IMR-90 (cell line): ENCODE results near the gene ROR2. TPM values are rescaled to one million over a fixed set of nuclear protein-coding genes. Genes with fewer than 3 reads are reported as not detected.

ENCODE experiments used
- ATAC-seq: fragments of 200-7000 bp; cut with Tn5 transposase; 2 replicates; pipeline ENCODE4 v1.9.1; 2020; ENCODE audit warnings: low read depth, mild to moderate bottlenecking, moderate library complexity
- BruUV-seq: library from RNA; stranded (reverse); fragments of 400-500 nt; replicated peaks from 2 replicates; lab custom pipeline; 2021; lab: Mats Ljungman, UMichigan
- CTCF ChIA-PET: fragments of 300-600 bp; formaldehyde crosslinking; extraction: SDS; loops from one replicate; lab custom pipeline; 2021; ENCODE audit warnings: antibody characterized with exemption; lab: Yijun Ruan, JAX
- POLR2A ChIA-PET: fragments of 300-600 bp; sonication (Branson Sonifier 250); formaldehyde crosslinking; loops from one replicate; lab custom pipeline; 2022; ENCODE audit warnings: antibody characterized with exemption; ENCODE audit not compliant: unreplicated experiment; lab: Charles Lee
- DNase-seq: peaks from one replicate; pipeline ENCODE4 v3.0.0; 2013
- H2AFZ ChIP-seq: replicated peaks from 2 replicates; pipeline ENCODE3; 2013; ENCODE audit warnings: low read length, mild to moderate bottlenecking; ENCODE audit not compliant: poor library complexity
- H2AK5ac ChIP-seq: 2 replicates; pipeline ENCODE4 v1.6.1; 2013; ENCODE audit warnings: low read depth, low read length, inconsistent platforms
- H2AK9ac ChIP-seq: replicated peaks from 2 replicates; pipeline ENCODE3; 2013; ENCODE audit warnings: mild to moderate bottlenecking, low read depth, low read length, moderate library complexity; ENCODE audit not compliant: poor library complexity
- H2BK120ac ChIP-seq: 2 replicates; pipeline ENCODE4 v1.6.1; 2013; ENCODE audit warnings: low read depth, low read length, inconsistent platforms
- H2BK15ac ChIP-seq: 3 replicates; pipeline ENCODE4 v1.6.1; 2013; ENCODE audit warnings: low read depth, low read length, inconsistent platforms
- H2BK20ac ChIP-seq: 2 replicates; pipeline ENCODE4 v1.6.1; 2013; ENCODE audit warnings: low read depth, mild to moderate bottlenecking, inconsistent platforms, low read length, moderate library complexity
- H2BK5ac ChIP-seq: 2 replicates; pipeline ENCODE4 v1.6.1; 2013; ENCODE audit warnings: mild to moderate bottlenecking, low read depth, low read length, inconsistent platforms; ENCODE audit not compliant: poor library complexity, severe bottlenecking
- H3K14ac ChIP-seq: replicated peaks from 2 replicates; pipeline ENCODE4 v1.6.1; 2013; ENCODE audit warnings: low read depth, low read length, inconsistent platforms
- H3K18ac ChIP-seq: 2 replicates; pipeline ENCODE4 v1.6.1; 2013; ENCODE audit warnings: low read depth, low read length, control low read depth
- H3K23ac ChIP-seq: 2 replicates; pipeline ENCODE4 v1.6.1; 2013; ENCODE audit warnings: low read depth, low read length, inconsistent platforms
- H3K27ac ChIP-seq: 2 replicates; pipeline ENCODE4 v1.5.1; 2013; ENCODE audit warnings: mild to moderate bottlenecking, control low read depth, low read length; ENCODE audit not compliant: insufficient read depth
- H3K27me3 ChIP-seq: 2 replicates; pipeline ENCODE4 v1.6.1; 2013; ENCODE audit warnings: low read length; ENCODE audit not compliant: control insufficient read depth, insufficient read depth
- H3K36me3 ChIP-seq: 2 replicates; pipeline ENCODE4 v1.6.1; 2013; ENCODE audit warnings: low read length, mixed read lengths; ENCODE audit not compliant: control insufficient read depth, insufficient read depth
- H3K4ac ChIP-seq: 2 replicates; pipeline ENCODE4 v1.6.1; 2013; ENCODE audit warnings: low read depth, low read length, inconsistent platforms
- H3K4me1 ChIP-seq: 2 replicates; pipeline ENCODE4 v1.6.1; 2013; ENCODE audit warnings: low read length, mixed read lengths; ENCODE audit not compliant: control insufficient read depth, insufficient read depth
- H3K4me2 ChIP-seq: 2 replicates; pipeline ENCODE4 v1.6.1; 2013; ENCODE audit warnings: low read depth, mild to moderate bottlenecking, control low read depth, low read length, moderate library complexity
- H3K4me3 ChIP-seq: 2 replicates; pipeline ENCODE4 v1.5.1; 2013; ENCODE audit warnings: low read depth, mild to moderate bottlenecking, control low read depth, low read length, moderate library complexity; ENCODE audit not compliant: insufficient read depth
- H3K56ac ChIP-seq: 2 replicates; pipeline ENCODE4 v1.6.1; 2013; ENCODE audit warnings: low read length, inconsistent platforms; ENCODE audit not compliant: insufficient read depth; ENCODE audit errors: extremely low read depth
- H3K79me1 ChIP-seq, 2 experiments: 2 replicates each; pipeline ENCODE4 v1.6.1; 2013; ENCODE audit warnings: low read length in 2 of 2, inconsistent platforms in 1 of 2, low read depth in 1 of 2
- H3K9ac ChIP-seq: 2 replicates; pipeline ENCODE4 v1.6.1; 2013; ENCODE audit warnings: low read depth, low read length, control low read depth
- H3K9me1 ChIP-seq: 2 replicates; pipeline ENCODE4 v1.6.1; 2013; ENCODE audit warnings: low read length, inconsistent platforms; ENCODE audit not compliant: insufficient read depth
- H3K9me3 ChIP-seq: 2 replicates; pipeline ENCODE4 v1.6.1; 2013; ENCODE audit warnings: low read length; ENCODE audit not compliant: control insufficient read depth, insufficient read depth
- H4K20me1 ChIP-seq: 2 replicates; pipeline ENCODE4 v1.6.1; 2013; ENCODE audit warnings: low read length, inconsistent platforms; ENCODE audit not compliant: insufficient read depth
- H4K5ac ChIP-seq: 2 replicates; pipeline ENCODE4 v1.6.1; 2013; ENCODE audit warnings: mild to moderate bottlenecking, low read depth, low read length, control low read depth
- H4K8ac ChIP-seq, 2 experiments: 2 replicates each; pipeline ENCODE4 v1.6.1; 2013; ENCODE audit warnings: low read depth in 2 of 2, low read length in 2 of 2, control low read depth in 1 of 2, inconsistent platforms in 1 of 2
- H4K91ac ChIP-seq: 2 replicates; pipeline ENCODE4 v1.6.1; 2013; ENCODE audit warnings: low read depth, low read length, inconsistent platforms; ENCODE audit not compliant: insufficient read depth
- BHLHE40 ChIP-seq: fragments of 150-350 bp; IDR thresholded peaks from 2 replicates; pipeline ENCODE4 v1.6.1; 2016; ENCODE audit warnings: mild to moderate bottlenecking, low read depth, low read length
- CEBPB ChIP-seq: IDR thresholded peaks from 2 replicates; pipeline ENCODE4 v1.6.1; 2012; ENCODE audit warnings: low read depth, low read length, improper control_type of control experiment
- MAFK ChIP-seq: IDR thresholded peaks from 2 replicates; pipeline ENCODE4 v1.6.1; 2012; ENCODE audit warnings: low read depth, low read length, improper control_type of control experiment
- MXI1 ChIP-seq: IDR thresholded peaks from 2 replicates; pipeline ENCODE4 v1.6.1; 2012; ENCODE audit warnings: low read depth, mild to moderate bottlenecking, low read length, moderate library complexity, borderline replicate concordance
- RAD21 ChIP-seq: IDR thresholded peaks from 2 replicates; pipeline ENCODE4 v1.6.1; 2012; ENCODE audit warnings: low read length, improper control_type of control experiment
- WGBS, 2 experiments: methylation state at CpG; one replicate each; pipeline versions ENCODE4 v1.1.5 to v1.1.7; 2013; ENCODE audit warnings: missing lambda C conversion rate in 2 of 2; ENCODE audit not compliant: insufficient read length in 1 of 2; ENCODE audit errors: extremely low coverage in 2 of 2; 5-methylcytosine and 5-hydroxymethylcytosine counted together
- dilution Hi-C: fragments of 300-500 bp; cut with HindIII; formaldehyde crosslinking; loops from one replicate; pipeline ENCODE4 v1.14.3; 2018; ENCODE audit warnings: low sequenced_read_pairs; ENCODE audit not compliant: unreplicated experiment
- in situ Hi-C: fragments of 300-500 bp; cut with MboI; formaldehyde crosslinking; loops from 3 replicates; pipeline ENCODE4 v1.14.3; 2019; ENCODE audit warnings: low sequenced_read_pairs, inconsistent platforms, mixed read lengths
- intact Hi-C: fragments of 100-400 bp; cut with micrococcal nuclease; formaldehyde crosslinking; loops from 2 replicates; pipeline ENCODE4 v1.10.0; 2022
- polyA plus RNA-seq, 3 experiments: library from polyadenylated mRNA; depleted of rRNA; stranded (reverse); fragments of >200 nt; gene quantifications; 2 replicates each; pipeline ENCODE4 v1.2.3, GENCODE V29; 2012; ENCODE audit warnings: low replicate concordance in 1 of 3
- total RNA-seq: library from RNA; depleted of rRNA; stranded (reverse); fragments of >200 nt; gene quantifications from 2 replicates; pipeline ENCODE4 v1.2.3, GENCODE V29; 2012
- TF ChIP-seq, protein P1 (sequence below): fragments of 150-350 bp; IDR thresholded peaks from 2 replicates; pipeline ENCODE4 v1.6.1; 2016; ENCODE audit warnings: low read depth, mild to moderate bottlenecking, low read length, moderate library complexity, borderline replicate concordance
- TF ChIP-seq, protein P2 (sequence below): fragments of 150-350 bp; IDR thresholded peaks from 2 replicates; pipeline ENCODE4 v1.6.1; 2017; ENCODE audit warnings: mild to moderate bottlenecking, antibody characterized with exemption, low read length, low read depth

Gene ROR2
- total and polyA plus RNA-seq, 2 of the 4 experiments (the other 2 are of a cell fraction) = 2.3 to 4.8 TPM

- Histone ChIP-seq H3K36me3 (no peaks in the 10 kb centered on the region), H3K23ac (no peak overlapping the region), H2AK9ac (no peak overlapping the region), H3K14ac (no peak overlapping the region), H2AFZ (no peak overlapping the region), H4K91ac (no peak overlapping the region), H3K56ac (no peak overlapping the region), H4K8ac (no peak overlapping the region), H3K18ac (no peak overlapping the region), H3K27ac (no peak overlapping the region), H3K79me1 (no peaks in the 10 kb centered on the region), H3K9me1 (no peaks in the 10 kb centered on the region), H2AK5ac (no peak overlapping the region), H4K20me1 (no peaks in the 10 kb centered on the region), H3K27me3 (peaks cover 4% of the 10 kb centered on the region), H2BK20ac (no peak overlapping the region), H3K4me2 (no peak overlapping the region), H4K5ac (no peak overlapping the region), H3K4ac (no peak overlapping the region), H3K9me3 (no peaks in the 10 kb centered on the region), H3K4me1 (no peaks in the 10 kb centered on the region), H3K9ac (no peak overlapping the region), H2BK5ac (no peak overlapping the region), H2BK15ac (no peak overlapping the region), H3K4me3 (no peak overlapping the region), H2BK120ac (no peak overlapping the region)
- no peak for DNase-seq
- TF ChIP-seq CEBPB = no peak
- TF ChIP-seq MXI1 = no peak
- TF ChIP-seq, protein P1, sequence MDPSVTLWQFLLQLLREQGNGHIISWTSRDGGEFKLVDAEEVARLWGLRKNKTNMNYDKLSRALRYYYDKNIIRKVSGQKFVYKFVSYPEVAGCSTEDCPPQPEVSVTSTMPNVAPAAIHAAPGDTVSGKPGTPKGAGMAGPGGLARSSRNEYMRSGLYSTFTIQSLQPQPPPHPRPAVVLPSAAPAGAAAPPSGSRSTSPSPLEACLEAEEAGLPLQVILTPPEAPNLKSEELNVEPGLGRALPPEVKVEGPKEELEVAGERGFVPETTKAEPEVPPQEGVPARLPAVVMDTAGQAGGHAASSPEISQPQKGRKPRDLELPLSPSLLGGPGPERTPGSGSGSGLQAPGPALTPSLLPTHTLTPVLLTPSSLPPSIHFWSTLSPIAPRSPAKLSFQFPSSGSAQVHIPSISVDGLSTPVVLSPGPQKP = no peak
- TF ChIP-seq MAFK = peak; percentile 29; the same call in 1 of the 2 replicates
- no peak for TF ChIP-seq BHLHE40
- TF ChIP-seq RAD21 = no peak
- TF ChIP-seq, protein P2, sequence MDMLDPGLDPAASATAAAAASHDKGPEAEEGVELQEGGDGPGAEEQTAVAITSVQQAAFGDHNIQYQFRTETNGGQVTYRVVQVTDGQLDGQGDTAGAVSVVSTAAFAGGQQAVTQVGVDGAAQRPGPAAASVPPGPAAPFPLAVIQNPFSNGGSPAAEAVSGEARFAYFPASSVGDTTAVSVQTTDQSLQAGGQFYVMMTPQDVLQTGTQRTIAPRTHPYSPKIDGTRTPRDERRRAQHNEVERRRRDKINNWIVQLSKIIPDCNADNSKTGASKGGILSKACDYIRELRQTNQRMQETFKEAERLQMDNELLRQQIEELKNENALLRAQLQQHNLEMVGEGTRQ = no peak
- intact Hi-C loops (no loop called here), in situ Hi-C loops (no loop called here), dilution Hi-C loops (no loop called here)
- CTCF ChIA-PET = interaction anchor here (1.0 kb wide), 1 partner anchor 9 kb away, joined by 4 read pairs; no protein-coding TSS in a partner anchor
- POLR2A ChIA-PET = no interaction called here
- no peak for ATAC-seq
- WGBS, 2 experiments = no CpG with 5 or more reads among the region's 3 CpGs
- no TSS peak for BruUV-seq
These were observed 350.5 kb downstream of the ROR2 start for GRCh38 chr9:91599564-91599963.
